Right lobe of liver (tissue), 6 donors: ENCODE results near the gene PLBD2. TPM values are rescaled to one million over a fixed set of nuclear protein-coding genes. Genes with fewer than 3 reads are reported as not detected.

Source experiments
- ATAC-seq, 4 donors: fragments of 200-7000 bp; cut with Tn5 transposase; one replicate each; pipeline ENCODE4 v1.9.1; 2020; ENCODE audit warnings: mild to moderate bottlenecking in 4 of 4, moderate library complexity in 4 of 4
- DNase-seq, 3 donors: peaks; one replicate each; pipeline ENCODE4 v3.0.0-alpha.2; 2020
- H3K27ac ChIP-seq, 3 donors: fragments of 200-600 bp; one replicate each; pipeline ENCODE4 v1.8.0; 2022
- H3K27me3 ChIP-seq, 2 donors: fragments of 200-600 bp; one replicate each; pipeline ENCODE4 v1.8.0; 2022
- H3K36me3 ChIP-seq, 4 donors: fragments of 200-600 bp; sonication (generic) in 1 of 4; one replicate each; pipeline versions ENCODE4 v1.5.1 to v1.8.0; 2017 to 2022; ENCODE audit warnings: control low read depth in 1 of 4
- H3K4me1 ChIP-seq, 4 donors: fragments of 200-600 bp; sonication (generic) in 1 of 4; one replicate each; pipeline versions ENCODE4 v1.5.1 to v1.8.0; 2017 to 2022; ENCODE audit warnings: control low read depth in 1 of 4
- H3K4me3 ChIP-seq, 3 donors: fragments of 200-600 bp; one replicate each; pipeline ENCODE4 v1.8.0; 2022
- H3K9me3 ChIP-seq, 4 donors: fragments of 200-600 bp; sonication (generic) in 1 of 4; one replicate each; pipeline versions ENCODE4 v1.5.1 to v1.8.0; 2017 to 2022; ENCODE audit warnings: control low read depth in 1 of 4
- POLR2A ChIP-seq: fragments of 450-650 bp; IDR thresholded peaks from one replicate; pipeline ENCODE4 v1.6.1; 2017; ENCODE audit warnings: antibody characterized with exemption, mild to moderate bottlenecking
- WGBS: methylation state at CpG from one replicate; pipeline ENCODE4 v1.1.6; 2018; ENCODE audit warnings: low coverage, low lambda C conversion rate; ENCODE audit not compliant: insufficient coverage; ENCODE audit errors: missing lambda C conversion rate; 5-methylcytosine and 5-hydroxymethylcytosine counted together
- intact Hi-C, 2 donors: fragments of 100-400 bp; cut with DNase I; formaldehyde crosslinking; loops; one replicate each; pipeline versions ENCODE4 v1.11.2 to v1.14.1; 2022
- total RNA-seq, 6 experiments: library from RNA; depleted of rRNA in 2 of 6; stranded (reverse); fragments of >200 nt in 2 of 6; fragmentation: NEBNext Ultra II Directional in 3 of 6; extraction: Animal tissue kit (Norgen Biotek cat#: 25700) in 3 of 6; gene quantifications; one replicate each; pipeline versions ENCODE4 v1.1.0 to v1.2.4, GENCODE V29; 2016 to 2023
- TF ChIP-seq, protein P1 (sequence below), 4 donors: fragments of 200-600 bp in 3 of 4; fragments of 450-650 bp in 1 of 4; IDR thresholded peaks; one replicate each; pipeline versions ENCODE4 v1.5.1 to v1.8.0; 2016 to 2022; ENCODE audit warnings: antibody characterized with exemption in 4 of 4, mild to moderate bottlenecking in 2 of 4
- donor health status: DM: no; HTN: yes; CAD: no.
- donor health status: DM: no; HTN: no; CAD: no.
- donor health status: DM: no; HTN: no; CAD: no.
- donor health status: DM: no; HTN: yes; CAD: no.
- donor health status: DM: no; HTN: yes; CAD: no.

Gene PLBD2
- total RNA-seq, 6 experiments from 2014 or later, result 18.4 to 34.1 (median 28.8) TPM

DNA sequence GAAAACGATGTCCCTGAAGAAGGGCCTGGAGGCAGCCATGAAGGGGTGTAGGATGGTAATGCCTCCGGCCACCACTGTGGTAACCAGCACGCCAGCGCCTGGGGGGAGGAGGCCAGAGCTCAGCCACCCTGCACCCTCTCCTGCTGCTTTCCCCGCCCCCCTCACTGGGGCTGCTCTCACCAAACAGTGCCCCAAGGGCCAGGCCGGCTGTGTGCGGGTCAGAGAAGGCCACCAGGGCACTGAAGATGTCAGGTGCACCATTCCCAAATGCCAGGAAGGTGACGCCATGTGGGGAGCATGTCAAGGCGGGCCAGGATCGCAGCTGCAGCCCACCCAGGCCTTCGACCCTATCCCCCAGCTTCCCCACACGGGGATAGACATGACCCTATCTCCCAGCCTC lies 38.0 kb upstream of the PLBD2 start:
- Histone ChIP-seq H3K4me3 (no peak overlapping the region), H3K9me3 (no peaks in the 10 kb centered on the region), H3K27me3 (no peaks in the 10 kb centered on the region), H3K36me3 (peaks cover 0 to 28% (median 6%) of the 10 kb centered on the region in 4 donors), H3K4me1 (no peaks in the 10 kb centered on the region), H3K27ac (no peak overlapping the region)
- ATAC-seq, result no peak
- WGBS, result 100% methylated on average over 2 of the region's 12 CpGs
- intact Hi-C loops, result no loop called here
- DNase-seq, result no peak
- TF ChIP-seq, protein P1, sequence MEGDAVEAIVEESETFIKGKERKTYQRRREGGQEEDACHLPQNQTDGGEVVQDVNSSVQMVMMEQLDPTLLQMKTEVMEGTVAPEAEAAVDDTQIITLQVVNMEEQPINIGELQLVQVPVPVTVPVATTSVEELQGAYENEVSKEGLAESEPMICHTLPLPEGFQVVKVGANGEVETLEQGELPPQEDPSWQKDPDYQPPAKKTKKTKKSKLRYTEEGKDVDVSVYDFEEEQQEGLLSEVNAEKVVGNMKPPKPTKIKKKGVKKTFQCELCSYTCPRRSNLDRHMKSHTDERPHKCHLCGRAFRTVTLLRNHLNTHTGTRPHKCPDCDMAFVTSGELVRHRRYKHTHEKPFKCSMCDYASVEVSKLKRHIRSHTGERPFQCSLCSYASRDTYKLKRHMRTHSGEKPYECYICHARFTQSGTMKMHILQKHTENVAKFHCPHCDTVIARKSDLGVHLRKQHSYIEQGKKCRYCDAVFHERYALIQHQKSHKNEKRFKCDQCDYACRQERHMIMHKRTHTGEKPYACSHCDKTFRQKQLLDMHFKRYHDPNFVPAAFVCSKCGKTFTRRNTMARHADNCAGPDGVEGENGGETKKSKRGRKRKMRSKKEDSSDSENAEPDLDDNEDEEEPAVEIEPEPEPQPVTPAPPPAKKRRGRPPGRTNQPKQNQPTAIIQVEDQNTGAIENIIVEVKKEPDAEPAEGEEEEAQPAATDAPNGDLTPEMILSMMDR (IDR thresholded peaks at IDR 0.05), result no peak
- TF ChIP-seq POLR2A, result no peak

DNA sequence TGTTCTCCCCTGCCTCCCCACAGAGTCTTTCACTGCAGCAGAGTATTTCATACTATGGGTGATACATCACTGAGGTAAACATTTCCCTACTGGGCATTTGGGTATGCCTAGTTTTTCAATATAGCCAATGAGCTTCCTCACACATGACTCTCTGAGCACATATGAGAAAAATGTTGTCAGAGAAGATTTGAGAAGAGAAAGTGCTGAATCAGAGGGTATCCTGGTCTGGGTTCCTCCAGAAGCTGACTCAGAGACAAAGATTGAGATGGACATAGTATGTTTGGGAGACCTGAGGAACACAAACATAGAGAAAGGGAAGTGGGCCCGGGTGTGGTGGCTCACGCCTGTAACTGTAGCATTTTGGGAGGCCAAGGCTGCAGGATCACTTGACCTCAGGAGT lies 36.0 kb upstream of the PLBD2 start:
- ATAC-seq (peak; percentile 26 to 67 (median 44)), DNase-seq (no peak)
- 76% methylated on average over 2 of the region's 2 CpGs for WGBS
- Histone ChIP-seq H3K4me1 (peaks cover 0 to 6% (median 0%) of the 10 kb centered on the region in 4 donors), H3K27me3 (no peaks in the 10 kb centered on the region), H3K9me3 (no peaks in the 10 kb centered on the region), H3K36me3 (peaks cover 0 to 23% (median 6%) of the 10 kb centered on the region in 4 donors), H3K4me3 (no peak overlapping the region), H3K27ac (no peak overlapping the region)
- TF ChIP-seq, protein P1 (IDR thresholded peaks at IDR 0.05), result no peak
- TF ChIP-seq POLR2A, result no peak
- intact Hi-C loops, result no loop called here

DNA sequence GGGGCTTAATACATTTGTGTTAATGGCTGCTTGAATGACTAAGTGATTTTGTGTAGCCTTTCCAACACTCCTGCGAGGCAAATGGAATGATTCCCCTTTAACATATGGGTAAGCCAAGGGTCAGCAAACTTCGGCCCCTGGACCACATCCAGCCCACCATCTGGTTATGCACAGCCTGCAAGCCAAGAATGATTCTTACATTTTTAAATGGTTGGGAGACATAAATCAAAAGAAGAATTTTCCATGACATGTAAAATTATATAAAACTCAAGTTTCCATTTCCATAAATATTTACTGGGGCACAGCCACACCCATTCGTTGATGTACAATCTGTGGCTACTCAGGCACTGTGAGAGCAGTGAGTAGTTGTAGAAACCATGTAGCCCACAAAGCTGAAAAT lies 32.5 kb upstream of the PLBD2 start:
- Histone ChIP-seq H3K4me1 (peaks cover 0 to 6% (median 0%) of the 10 kb centered on the region in 4 donors), H3K27ac (peak overlapping the region in 2 of 3 donors; percentile 4 to 33), H3K4me3 (no peak overlapping the region), H3K36me3 (no peaks in the 10 kb centered on the region), H3K27me3 (no peaks in the 10 kb centered on the region), H3K9me3 (no peaks in the 10 kb centered on the region)
- WGBS, result 19% methylated on average over 3 of the region's 3 CpGs
- peak in 3 of 4 donors; percentile 18 to 34 (median 29) for ATAC-seq
- peak in 1 of 3 donors; percentile 58 for DNase-seq
- intact Hi-C loops, result no loop called here
- no peak for TF ChIP-seq POLR2A
- TF ChIP-seq, protein P1 (IDR thresholded peaks at IDR 0.05), result no peak

DNA sequence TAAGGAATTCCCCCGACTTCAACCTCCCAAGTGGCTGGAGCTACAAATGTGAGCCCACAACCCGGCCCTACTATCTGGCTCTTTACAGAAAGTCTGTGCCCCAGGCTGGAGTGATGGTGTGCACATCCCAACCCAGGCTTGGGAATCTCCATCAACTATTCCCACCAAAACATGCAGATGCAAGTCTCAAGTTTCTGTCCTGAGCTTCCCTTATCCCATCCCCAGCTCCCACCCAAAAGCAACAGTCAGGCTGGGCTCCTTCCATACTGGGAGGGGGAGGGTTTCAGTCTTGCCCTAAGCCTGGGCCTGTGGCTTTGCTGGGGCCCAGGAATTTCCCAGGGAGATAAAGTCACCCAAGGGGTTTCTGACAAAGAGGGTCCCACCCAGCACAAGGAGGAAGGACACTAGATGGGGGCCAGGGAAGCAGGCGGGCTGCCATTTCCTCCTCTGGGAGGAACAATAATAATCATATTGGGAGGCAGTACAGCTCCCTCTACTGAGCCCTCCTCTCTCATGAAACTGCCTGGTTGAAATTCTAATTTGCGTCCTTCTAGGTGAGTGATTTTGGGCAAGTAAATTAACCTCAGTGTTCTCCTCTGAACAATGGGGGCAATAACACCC lies 31.5 kb upstream of the PLBD2 start:
- intact Hi-C loops, result no loop called here
- TF ChIP-seq, protein P1 (IDR thresholded peaks at IDR 0.05), result no peak
- TF ChIP-seq POLR2A, result no peak
- WGBS, result 73% methylated on average over 4 of the region's 4 CpGs
- DNase-seq (no peak), ATAC-seq (no peak)
- Histone ChIP-seq H3K9me3 (no peaks in the 10 kb centered on the region), H3K4me1 (peaks cover 0 to 6% (median 0%) of the 10 kb centered on the region in 4 donors), H3K4me3 (no peak overlapping the region), H3K27ac (peak overlapping the region in 1 of 3 donors; percentile 33), H3K27me3 (no peaks in the 10 kb centered on the region), H3K36me3 (no peaks in the 10 kb centered on the region)
